Measurements from ENCODE around the gene TAAR9.

The TAAR9 gene, protein sequence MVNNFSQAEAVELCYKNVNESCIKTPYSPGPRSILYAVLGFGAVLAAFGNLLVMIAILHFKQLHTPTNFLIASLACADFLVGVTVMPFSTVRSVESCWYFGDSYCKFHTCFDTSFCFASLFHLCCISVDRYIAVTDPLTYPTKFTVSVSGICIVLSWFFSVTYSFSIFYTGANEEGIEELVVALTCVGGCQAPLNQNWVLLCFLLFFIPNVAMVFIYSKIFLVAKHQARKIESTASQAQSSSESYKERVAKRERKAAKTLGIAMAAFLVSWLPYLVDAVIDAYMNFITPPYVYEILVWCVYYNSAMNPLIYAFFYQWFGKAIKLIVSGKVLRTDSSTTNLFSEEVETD
- 0 reads per million in 3 experiments for total RNA-seq

GRCh38 chr6:132537977-132538376 is at the start of gene TAAR9:
Gene TAAR9 (plus strand): TSS chr6:132538277. CDS start chr6:132538290, 13 bp downstream.
- DNase-seq, result no peak

- no peak for DNase-seq
These were observed 48.7 kb upstream of the TAAR9 start for GRCh38 chr6:132489376-132489775.

GRCh38 chr6:132490024-132490423 is 48.1 kb upstream of the TAAR9 start:
- no peak for DNase-seq

DNA sequence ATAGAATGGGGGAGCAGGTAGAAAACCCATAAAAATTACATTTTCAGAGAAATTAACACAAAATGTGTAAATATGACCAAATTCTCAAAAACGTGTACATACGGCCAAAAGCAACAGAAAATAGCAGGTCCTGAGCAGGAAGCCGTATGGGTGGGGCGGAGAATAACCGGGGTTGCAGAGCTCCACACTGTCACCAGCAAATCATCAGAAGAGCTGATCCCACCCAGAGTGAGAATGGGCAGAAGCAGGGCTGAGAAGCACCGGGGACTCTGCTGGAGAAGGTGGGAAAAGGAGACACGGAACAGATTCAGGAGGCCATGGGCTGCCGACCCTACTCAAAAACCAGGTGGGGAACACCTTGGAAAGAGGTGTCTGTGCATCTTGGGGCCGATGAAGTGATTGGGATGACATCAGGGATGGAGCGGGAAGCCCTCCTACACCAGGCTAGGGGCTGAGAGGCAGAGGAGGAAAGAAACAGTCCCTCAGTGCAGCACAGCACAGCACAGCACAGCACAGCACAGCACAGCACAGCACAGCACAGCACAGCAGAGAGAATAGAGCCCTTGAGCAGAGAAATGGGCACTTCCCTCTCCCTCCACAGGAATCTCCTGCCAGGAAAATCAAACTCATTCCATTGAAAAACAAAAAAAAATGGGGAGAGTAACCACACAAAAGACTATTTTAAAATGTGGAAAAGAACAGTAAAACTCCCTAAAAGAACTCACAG is 47.4 kb upstream of the TAAR9 start:
- DNase-seq, result no peak

DNA sequence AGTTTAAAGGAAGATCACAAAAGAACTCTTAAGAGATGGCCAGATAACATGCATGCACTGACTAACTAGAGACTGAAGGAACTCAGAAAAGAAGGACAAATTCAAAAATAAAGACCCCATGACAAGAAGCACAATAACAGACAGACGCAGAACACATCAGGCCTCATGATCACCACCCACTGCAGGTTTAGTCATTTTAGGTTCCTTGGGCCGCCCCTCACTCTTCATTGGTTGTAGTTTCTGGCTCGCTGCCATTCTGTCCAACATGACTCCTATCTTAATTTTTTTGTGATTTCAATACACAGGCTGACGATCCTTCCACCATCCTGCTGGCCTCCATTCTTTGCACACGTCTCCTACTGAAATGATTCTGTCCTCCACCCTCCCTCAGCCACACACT is 46.8 kb upstream of the TAAR9 start:
- DNase-seq, result no peak

DNA sequence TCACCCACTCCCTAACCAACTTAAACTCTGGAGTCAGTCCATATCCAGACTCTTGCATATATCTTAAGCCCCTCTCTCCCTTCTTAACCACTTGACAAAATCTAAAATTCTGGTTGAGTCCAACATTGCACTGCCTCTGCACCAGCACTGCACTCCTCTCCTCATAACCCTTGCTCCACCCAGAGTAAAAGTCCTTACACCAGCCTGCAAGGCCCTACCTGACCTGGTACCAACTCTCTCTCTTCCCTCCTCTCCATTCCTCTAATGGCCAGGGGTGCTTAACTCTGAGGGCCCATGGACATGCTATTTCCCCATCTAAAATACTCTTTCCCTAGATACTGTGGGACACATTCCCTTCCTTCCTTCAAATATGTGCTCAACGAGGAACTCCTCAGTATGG is 46.2 kb upstream of the TAAR9 start:
- DNase-seq, result no peak

DNA sequence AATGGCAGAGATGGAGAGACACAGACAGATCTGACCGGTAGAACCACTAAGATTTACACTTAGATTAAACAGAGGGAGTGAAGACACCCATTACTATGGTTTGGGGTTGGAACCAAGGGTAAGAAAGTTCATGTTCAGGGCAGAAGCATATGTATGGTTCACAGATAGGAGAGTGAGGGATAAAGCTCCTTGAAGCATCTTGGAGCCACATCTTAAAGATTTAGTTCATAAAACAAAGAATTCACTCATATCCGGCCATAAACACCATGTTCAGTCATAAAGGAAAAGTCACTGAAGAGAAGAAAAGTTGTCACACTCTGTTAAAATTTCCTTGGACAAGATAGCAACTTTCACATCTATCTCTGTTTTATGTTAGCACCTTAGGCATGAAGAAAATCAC is 43.1 kb upstream of the TAAR9 start:
- no peak for DNase-seq

GRCh38 chr6:132495604-132496079 is 42.4 kb upstream of the TAAR9 start:
- no peak for DNase-seq

DNA sequence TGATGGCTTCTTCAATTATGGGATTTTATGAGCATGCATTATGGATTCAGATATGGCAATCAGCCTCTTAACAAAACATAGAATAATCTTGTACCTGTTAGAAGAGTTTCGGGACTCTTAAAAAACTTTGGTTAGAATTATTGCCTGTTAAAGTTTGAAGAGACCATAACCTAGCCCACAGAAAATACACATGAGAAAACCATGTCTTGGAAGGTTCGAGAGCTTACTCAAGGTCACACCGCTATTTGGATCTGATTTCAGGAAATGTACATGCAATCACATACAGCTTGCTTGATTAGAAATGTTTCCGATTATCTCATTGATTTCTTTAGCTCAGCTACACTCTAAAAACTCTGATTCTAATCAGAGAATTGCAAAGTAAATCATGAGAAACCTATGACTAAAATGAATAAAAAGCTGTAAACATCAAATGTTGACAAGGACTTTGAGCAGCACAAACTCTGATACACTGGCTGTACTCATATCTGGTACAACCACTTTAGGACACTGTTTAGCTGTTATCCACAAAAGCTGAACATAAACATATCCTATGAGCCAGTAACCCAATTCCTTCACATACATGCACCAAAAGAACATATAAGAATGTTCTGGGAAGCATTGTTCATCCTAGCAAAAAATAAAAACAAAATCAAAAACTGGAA is 41.4 kb upstream of the TAAR9 start:
- DNase-seq, result no peak

GRCh38 chr6:132498638-132499037 is 39.4 kb upstream of the TAAR9 start:
- no peak for DNase-seq

DNA sequence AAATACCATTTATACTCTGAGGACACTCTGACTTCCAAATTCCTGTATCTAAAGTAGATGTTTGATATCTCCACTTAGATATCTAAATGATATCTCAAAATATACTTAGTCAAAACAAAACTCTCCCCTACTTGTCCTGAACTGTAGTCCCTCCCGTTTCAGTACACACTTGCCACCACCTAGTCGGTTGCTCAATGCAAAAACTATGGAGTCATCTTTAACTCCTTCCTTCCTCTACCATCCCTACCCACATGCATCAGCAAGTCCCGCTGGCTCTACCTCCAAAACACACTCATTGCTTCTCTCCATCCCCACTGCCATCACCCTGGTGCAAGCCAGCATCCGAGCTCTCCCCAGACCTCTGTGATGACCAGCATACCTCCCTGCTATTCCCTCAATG is 38.3 kb upstream of the TAAR9 start:
- DNase-seq, result no peak

- DNase-seq, result no peak
These were observed 33.3 kb upstream of the TAAR9 start for GRCh38 chr6:132504757-132505156.

DNA sequence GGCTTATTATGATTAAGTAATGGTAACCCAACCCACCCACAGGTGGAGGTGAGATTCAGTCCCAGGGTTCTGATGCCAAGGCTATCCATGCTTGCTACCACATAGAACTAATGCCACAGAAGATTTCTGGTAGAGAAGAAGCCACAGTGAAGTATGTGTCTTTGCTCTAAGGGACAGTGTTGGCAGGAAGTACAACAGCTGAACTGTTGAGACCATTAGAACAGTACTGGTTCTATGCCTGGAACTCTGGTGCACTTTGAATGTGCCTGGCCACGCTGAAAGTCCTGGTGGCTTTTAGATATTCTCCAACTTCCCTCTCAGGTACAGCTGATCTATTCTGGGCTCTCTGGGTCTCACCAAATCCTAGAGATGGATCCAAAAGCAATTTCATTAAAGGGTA is 32.9 kb upstream of the TAAR9 start:
- no peak for DNase-seq

DNA sequence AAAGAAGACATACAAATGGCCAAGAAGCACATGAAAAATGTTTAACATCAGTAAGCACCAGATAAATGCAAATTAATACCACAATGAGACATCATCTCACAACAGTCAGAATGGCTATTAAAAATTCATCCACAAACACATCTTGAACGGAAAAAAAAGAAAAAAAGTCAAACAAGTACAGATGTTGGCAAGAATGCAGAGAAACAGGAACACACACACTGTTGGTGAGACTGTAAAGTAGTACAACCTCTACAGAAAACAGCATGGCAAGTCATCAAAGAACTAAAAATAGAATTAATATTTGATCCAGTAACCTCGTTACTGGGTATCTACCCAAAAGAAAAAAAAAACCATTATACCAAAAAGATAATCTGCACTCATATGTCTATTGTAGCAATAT is 31.6 kb upstream of the TAAR9 start:
- no peak for DNase-seq

DNA sequence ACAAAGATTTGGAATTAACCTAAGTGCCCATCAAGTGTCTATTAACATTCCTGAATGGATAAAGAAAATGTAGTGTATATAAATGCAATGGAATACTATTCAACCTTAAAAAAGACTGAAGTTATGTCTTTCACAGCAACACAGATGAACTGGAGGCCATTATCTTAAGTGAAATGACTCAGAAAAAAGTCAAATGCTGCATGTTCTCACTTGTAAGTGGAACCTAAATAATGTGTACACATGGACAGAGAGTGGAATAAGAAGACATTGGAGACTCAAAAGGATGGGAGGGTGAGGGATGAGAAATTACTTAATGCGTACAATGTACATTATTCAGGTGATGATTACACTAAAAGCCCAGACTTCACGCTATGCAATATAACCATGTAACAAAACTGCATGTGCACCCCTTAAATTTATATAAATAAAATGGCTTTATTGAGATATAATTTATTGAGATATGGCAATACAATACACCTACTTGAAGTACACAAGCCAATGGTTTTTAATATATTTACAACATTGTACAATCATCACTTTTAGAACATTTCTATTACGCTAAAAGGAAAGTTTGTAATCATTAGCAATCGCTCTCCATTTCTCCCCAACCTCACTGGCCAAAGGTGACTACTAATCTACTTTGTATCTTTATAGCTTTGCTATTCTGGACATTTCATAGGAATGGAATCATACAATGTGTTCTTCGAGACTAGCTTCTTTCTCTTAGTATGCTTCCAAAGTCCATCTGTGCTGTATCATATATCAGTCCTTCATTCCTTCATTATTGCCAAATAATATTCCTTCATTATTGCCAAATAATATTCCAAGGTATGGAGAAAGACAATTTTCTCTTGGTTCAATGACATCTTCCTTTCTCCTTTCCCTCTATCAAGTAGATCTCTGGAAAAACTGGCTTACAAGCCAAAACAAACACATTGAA is 30.9 kb upstream of the TAAR9 start:
- DNase-seq, result no peak

GRCh38 chr6:132511210-132511830 is 26.8 kb upstream of the TAAR9 start:
- DNase-seq, result no peak

GRCh38 chr6:132511831-132512220 is 26.3 kb upstream of the TAAR9 start:
- DNase-seq, result no peak

GRCh38 chr6:132512342-132512637 is 25.8 kb upstream of the TAAR9 start:
- DNase-seq, result no peak

GRCh38 chr6:132512638-132513632 is 25.1 kb upstream of the TAAR9 start, which contains the start of gene STX7:
Gene STX7 (minus strand): TSS chr6:132513116. CDS start chr6:132503530, 9,586 bp downstream.
- peak; percentile 86 for DNase-seq

- no peak for DNase-seq
These were observed 24.1 kb upstream of the TAAR9 start for GRCh38 chr6:132513831-132514545.
